ENCODE results near the gene RHBDL3. TPM values are rescaled to one million over a fixed set of nuclear protein-coding genes. Genes with fewer than 3 reads are reported as not detected.

Gene RHBDL3
- total RNA-seq, 1 experiment from 2014 or later = 12.5 TPM

DNA sequence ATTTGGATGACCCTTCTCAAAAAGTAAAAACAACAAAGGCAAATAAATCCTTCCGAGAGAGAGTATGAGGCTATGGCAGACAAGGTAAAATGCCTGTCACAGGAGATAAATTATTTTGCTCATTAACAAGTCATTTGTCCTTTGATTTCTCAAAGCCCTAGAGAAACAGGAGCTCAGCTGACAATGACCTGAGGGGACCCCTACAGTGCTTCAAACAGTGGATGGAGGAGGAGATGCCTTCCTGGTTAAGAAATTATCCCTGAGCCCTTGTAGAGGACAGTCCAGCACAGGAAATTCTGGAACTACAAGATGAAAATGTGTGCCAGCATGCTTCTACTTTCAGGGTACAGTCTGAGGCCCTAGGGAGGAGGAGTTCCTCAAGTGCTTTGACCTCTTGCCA, 24.0 kb upstream of the RHBDL3 start:
- H3K27ac ChIP-seq (ENCODE audit: insufficient read length, low read depth, low read length) = no peak overlapping the region

More for the DNA sequence above, 24.0 kb upstream of the RHBDL3 start:
- Mint-ChIP-seq H3K4me3 (no peak overlapping the region), H3K9me3 (peaks cover 0 to 3% of the 10 kb centered on the region in 2 experiments; a peak in 1 of 5 replicates), H3K27me3 (ENCODE audit: low read depth) (no peaks in the 10 kb centered on the region; the same call in none of the 2 replicates), H3K36me3 (ENCODE audit: insufficient read depth in 1 of 3, low read depth in 3 of 3) (peaks cover 0 to 4% (median 3%) of the 10 kb centered on the region in 3 experiments; a peak in 4 of 7 replicates), H3K27ac (no peak overlapping the region; a peak in 1 of 7 replicates), H3K4me1 (peaks cover 14 to 15% of the 10 kb centered on the region in 2 experiments)
- no peaks in the 10 kb centered on the region for H3K79me2 ChIP-seq (ENCODE audit: insufficient read depth, low read length)
- no peaks in the 10 kb centered on the region for H3K79me1 ChIP-seq (ENCODE audit: insufficient read depth, low read depth, low read length, poor library complexity, severe bottlenecking)
- no CpG with 5 or more reads among the region's 1 CpG for WGBS (ENCODE audit: extremely low coverage, insufficient read length, low lambda C conversion rate)
- no peaks in the 10 kb centered on the region for H3K23me2 ChIP-seq (ENCODE audit: insufficient read length, low read depth, low read length, poor library complexity, severe bottlenecking)
- H2BK20ac ChIP-seq (ENCODE audit: low read depth, low read length, poor library complexity, severe bottlenecking) = no peak overlapping the region
- no peaks in the 10 kb centered on the region for H3K9me3 ChIP-seq (ENCODE audit: control insufficient read depth, low read depth, low read length)
- H2AFZ ChIP-seq (ENCODE audit: low read length) = no peak overlapping the region
- H2BK12ac ChIP-seq (ENCODE audit: insufficient read length, low read depth, low read length) = no peak overlapping the region
- no peak overlapping the region for H2BK15ac ChIP-seq (ENCODE audit: low read depth, low read length)
- no peak overlapping the region for H3K14ac ChIP-seq (ENCODE audit: insufficient read depth, low read length)
- no peak overlapping the region for H3T11ph ChIP-seq (ENCODE audit: low read length)
- H3K18ac ChIP-seq (ENCODE audit: insufficient read length, low read depth, low read length) = no peak overlapping the region
- no peaks in the 10 kb centered on the region for H3K4me1 ChIP-seq (ENCODE audit: insufficient read depth, low read length)
- no peak overlapping the region for H3K4me2 ChIP-seq (ENCODE audit: insufficient read depth, insufficient read length, low read length)
- no peak for DNase-seq
- H3K27me3 ChIP-seq (ENCODE audit: insufficient read depth, low read length) = no peaks in the 10 kb centered on the region
- peaks cover 3% of the 10 kb centered on the region for H4K20me1 ChIP-seq (ENCODE audit: control insufficient read depth, insufficient read depth, insufficient read length)
- no peak overlapping the region for H4K5ac ChIP-seq (ENCODE audit: insufficient read length, low read depth, low read length)
- no peak overlapping the region for H2AK5ac ChIP-seq (ENCODE audit: insufficient read length, low read length)
- H3K23ac ChIP-seq (ENCODE audit: insufficient read length, low read depth, low read length) = no peak overlapping the region
- no peak overlapping the region for H3K9ac ChIP-seq (ENCODE audit: extremely low read depth, insufficient read length, low read length)
- no peak overlapping the region for H3K4ac ChIP-seq (ENCODE audit: low read depth, low read length)
- no peak overlapping the region for H4K8ac ChIP-seq (replicated peaks; ENCODE audit: insufficient read length, low read depth, low read length)
- TF ChIP-seq, protein P1, sequence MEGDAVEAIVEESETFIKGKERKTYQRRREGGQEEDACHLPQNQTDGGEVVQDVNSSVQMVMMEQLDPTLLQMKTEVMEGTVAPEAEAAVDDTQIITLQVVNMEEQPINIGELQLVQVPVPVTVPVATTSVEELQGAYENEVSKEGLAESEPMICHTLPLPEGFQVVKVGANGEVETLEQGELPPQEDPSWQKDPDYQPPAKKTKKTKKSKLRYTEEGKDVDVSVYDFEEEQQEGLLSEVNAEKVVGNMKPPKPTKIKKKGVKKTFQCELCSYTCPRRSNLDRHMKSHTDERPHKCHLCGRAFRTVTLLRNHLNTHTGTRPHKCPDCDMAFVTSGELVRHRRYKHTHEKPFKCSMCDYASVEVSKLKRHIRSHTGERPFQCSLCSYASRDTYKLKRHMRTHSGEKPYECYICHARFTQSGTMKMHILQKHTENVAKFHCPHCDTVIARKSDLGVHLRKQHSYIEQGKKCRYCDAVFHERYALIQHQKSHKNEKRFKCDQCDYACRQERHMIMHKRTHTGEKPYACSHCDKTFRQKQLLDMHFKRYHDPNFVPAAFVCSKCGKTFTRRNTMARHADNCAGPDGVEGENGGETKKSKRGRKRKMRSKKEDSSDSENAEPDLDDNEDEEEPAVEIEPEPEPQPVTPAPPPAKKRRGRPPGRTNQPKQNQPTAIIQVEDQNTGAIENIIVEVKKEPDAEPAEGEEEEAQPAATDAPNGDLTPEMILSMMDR (conservative IDR thresholded peaks at IDR 0.05) = no peak
- no peak overlapping the region for H2BK120ac ChIP-seq (ENCODE audit: low read depth, low read length, poor library complexity, severe bottlenecking)
- H3K56ac ChIP-seq (ENCODE audit: insufficient read length, low read depth, low read length) = no peak overlapping the region
- H4K91ac ChIP-seq (ENCODE audit: insufficient read length, low read depth, low read length) = no peak overlapping the region
- H2BK5ac ChIP-seq (ENCODE audit: insufficient read length, low read length) = no peak overlapping the region
